SU-DHL-6 (cell line): Measurements from ENCODE around the gene SFSWAP.

Source experiments
- H2AFZ ChIP-seq: fragments of 200-600 bp; sonication (generic); 2 replicates; pipeline ENCODE4 v1.6.1; 2014; ENCODE audit warnings: low read depth, mild to moderate bottlenecking, moderate library complexity, mixed read lengths, antibody characterized with exemption, low read length; ENCODE audit not compliant: severe bottlenecking
- H3F3A ChIP-seq: fragments of 200-600 bp; shearing (Covaris generic); 2 replicates; pipeline ENCODE4 v1.6.0; 2016; ENCODE audit warnings: antibody characterized with exemption, mild to moderate bottlenecking; ENCODE audit not compliant: insufficient read depth
- H3K27ac ChIP-seq: fragments of 200-600 bp; sonication (generic); 2 replicates; pipeline ENCODE4 v1.5.1; 2016; ENCODE audit warnings: low read depth, mild to moderate bottlenecking, low read length, moderate library complexity, mixed read lengths
- H3K27me3 ChIP-seq: fragments of 200-600 bp; sonication (generic), shearing (Covaris generic); 2 replicates; pipeline ENCODE4 v1.6.0; 2014; ENCODE audit warnings: mild to moderate bottlenecking, low read length
- H3K36me3 ChIP-seq: fragments of 200-600 bp; sonication (generic); 2 replicates; pipeline ENCODE4 v1.6.1; 2014; ENCODE audit warnings: mild to moderate bottlenecking, low read length, mixed read lengths
- H3K4me2 ChIP-seq: fragments of 300-600, 200-600 bp; shearing (Covaris generic), sonication (generic); 2 replicates; pipeline ENCODE4 v1.6.0; 2014; ENCODE audit warnings: low read length, low read depth, mild to moderate bottlenecking; ENCODE audit not compliant: poor library complexity, severe bottlenecking
- H3K4me3 ChIP-seq: fragments of 200-600 bp; sonication (generic); 2 replicates; pipeline ENCODE4 v1.5.1; 2014; ENCODE audit warnings: antibody characterized with exemption, low read length, mild to moderate bottlenecking, mixed read lengths; ENCODE audit not compliant: insufficient read depth, poor library complexity, severe bottlenecking
- H3K79me2 ChIP-seq: fragments of 200-600 bp; sonication (generic); 2 replicates; pipeline ENCODE4 v1.6.1; 2014; ENCODE audit warnings: mild to moderate bottlenecking, low read length, moderate library complexity; ENCODE audit not compliant: insufficient read depth
- H3K9ac ChIP-seq: fragments of 200-600 bp; sonication (generic); 2 replicates; pipeline ENCODE4 v1.7.0; 2014; ENCODE audit warnings: mild to moderate bottlenecking, low read length
- H3K9me2 ChIP-seq: fragments of 200-600 bp; sonication (generic); replicated peaks from 2 replicates; pipeline ENCODE4 v1.6.1; 2014; ENCODE audit warnings: low read length; ENCODE audit not compliant: insufficient read depth
- H3K9me3 ChIP-seq: fragments of 200-600 bp; sonication (generic); 2 replicates; pipeline ENCODE4 v1.6.1; 2014; ENCODE audit warnings: low read length, mixed read lengths; ENCODE audit not compliant: insufficient read depth
- H4K20me1 ChIP-seq: fragments of 200-600 bp; sonication (generic); 2 replicates; pipeline ENCODE4 v1.6.1; 2014; ENCODE audit warnings: low read depth, mild to moderate bottlenecking, antibody characterized with exemption, low read length, moderate library complexity, mixed read lengths
- EZH2phosphoT487 ChIP-seq: fragments of 200-600 bp; sonication (generic), shearing (Covaris generic); conservative IDR thresholded peaks from 2 replicates; pipeline ENCODE4 v1.6.1; 2018; ENCODE audit warnings: mild to moderate bottlenecking, antibody characterized with exemption, low read length, moderate library complexity, mixed read lengths
- TF ChIP-seq, protein P1 (sequence below): fragments of 200-600 bp; sonication (generic); IDR thresholded peaks from one replicate; pipeline ENCODE4 v1.5.1; 2017; ENCODE audit warnings: antibody characterized with exemption, mild to moderate bottlenecking, low read length, moderate library complexity; ENCODE audit not compliant: insufficient read depth, poor library complexity, severe bottlenecking

Gene SFSWAP

DNA sequence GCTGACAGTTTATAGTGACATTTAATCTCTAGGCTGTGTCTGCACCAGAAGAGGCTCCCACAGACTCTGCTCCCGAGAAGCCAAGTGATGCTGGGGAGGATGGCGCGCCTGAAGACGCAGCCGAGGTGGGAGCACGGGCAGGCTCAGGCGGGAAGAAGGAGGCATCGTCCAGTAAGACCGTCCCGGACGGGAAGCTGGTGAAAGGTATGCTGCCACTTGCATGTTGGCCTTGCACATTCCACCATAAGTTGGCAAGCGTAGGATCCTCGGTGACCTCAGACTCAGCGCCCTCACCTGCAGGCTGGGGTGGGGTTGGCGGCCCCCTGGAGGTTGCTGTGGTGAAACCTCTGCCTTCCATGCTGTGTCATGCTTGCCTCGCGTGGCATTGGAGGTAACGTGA, 45.6 kb downstream of the SFSWAP start:
- no peaks in the 10 kb centered on the region for H3K79me2 ChIP-seq
- H3K9me2 ChIP-seq = no peaks in the 10 kb centered on the region
- H3K27me3 ChIP-seq = no peaks in the 10 kb centered on the region
- H3K4me2 ChIP-seq = no peak overlapping the region
- H3K9ac ChIP-seq = no peak overlapping the region
- H3F3A ChIP-seq = 0 out of 2 replicates have a peak, but pooled peaks cover 3% of the 10 kb centered on the region
- peaks cover 23% of the 10 kb centered on the region; the same call in 1 of the 2 replicates for H3K36me3 ChIP-seq
- H2AFZ ChIP-seq = no peak overlapping the region
- no peak overlapping the region for H3K27ac ChIP-seq
- H3K4me3 ChIP-seq = no peak overlapping the region
- H4K20me1 ChIP-seq = no peaks in the 10 kb centered on the region
- no peaks in the 10 kb centered on the region for H3K9me3 ChIP-seq
- TF ChIP-seq, protein P1, sequence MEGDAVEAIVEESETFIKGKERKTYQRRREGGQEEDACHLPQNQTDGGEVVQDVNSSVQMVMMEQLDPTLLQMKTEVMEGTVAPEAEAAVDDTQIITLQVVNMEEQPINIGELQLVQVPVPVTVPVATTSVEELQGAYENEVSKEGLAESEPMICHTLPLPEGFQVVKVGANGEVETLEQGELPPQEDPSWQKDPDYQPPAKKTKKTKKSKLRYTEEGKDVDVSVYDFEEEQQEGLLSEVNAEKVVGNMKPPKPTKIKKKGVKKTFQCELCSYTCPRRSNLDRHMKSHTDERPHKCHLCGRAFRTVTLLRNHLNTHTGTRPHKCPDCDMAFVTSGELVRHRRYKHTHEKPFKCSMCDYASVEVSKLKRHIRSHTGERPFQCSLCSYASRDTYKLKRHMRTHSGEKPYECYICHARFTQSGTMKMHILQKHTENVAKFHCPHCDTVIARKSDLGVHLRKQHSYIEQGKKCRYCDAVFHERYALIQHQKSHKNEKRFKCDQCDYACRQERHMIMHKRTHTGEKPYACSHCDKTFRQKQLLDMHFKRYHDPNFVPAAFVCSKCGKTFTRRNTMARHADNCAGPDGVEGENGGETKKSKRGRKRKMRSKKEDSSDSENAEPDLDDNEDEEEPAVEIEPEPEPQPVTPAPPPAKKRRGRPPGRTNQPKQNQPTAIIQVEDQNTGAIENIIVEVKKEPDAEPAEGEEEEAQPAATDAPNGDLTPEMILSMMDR = no peak
- no peak for TF ChIP-seq EZH2phosphoT487

DNA sequence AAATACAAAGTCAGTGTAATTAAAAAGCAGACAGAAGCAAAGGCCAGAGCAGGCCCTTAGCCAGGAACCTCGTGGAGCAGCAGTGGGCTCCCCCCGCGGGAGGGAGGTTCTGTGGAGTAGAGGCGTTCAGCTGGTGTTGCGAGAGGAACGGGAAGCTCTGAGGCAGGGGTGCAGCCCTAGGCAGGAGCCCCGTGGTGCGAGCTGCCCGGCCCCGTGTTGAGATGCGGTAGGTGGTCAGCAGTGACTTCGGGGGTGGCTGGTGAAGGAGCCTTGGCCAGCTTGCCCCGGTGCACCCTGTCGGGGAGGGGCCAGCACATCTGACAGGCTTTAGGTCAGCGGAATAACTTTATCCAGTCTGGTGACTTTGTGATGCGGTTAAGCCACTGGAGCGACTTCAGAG, 46.2 kb downstream of the SFSWAP start:
- no peak overlapping the region for H3K27ac ChIP-seq
- no peak overlapping the region for H3K4me2 ChIP-seq
- no peaks in the 10 kb centered on the region for H4K20me1 ChIP-seq
- no peak overlapping the region for H2AFZ ChIP-seq
- no peak overlapping the region for H3K4me3 ChIP-seq
- no peak for TF ChIP-seq EZH2phosphoT487
- TF ChIP-seq, protein P1 = no peak
- H3F3A ChIP-seq = 0 out of 2 replicates have a peak, but pooled peaks cover 3% of the 10 kb centered on the region
- no peaks in the 10 kb centered on the region for H3K9me3 ChIP-seq
- no peaks in the 10 kb centered on the region for H3K79me2 ChIP-seq
- H3K36me3 ChIP-seq = peaks cover 23% of the 10 kb centered on the region; the same call in 1 of the 2 replicates
- H3K27me3 ChIP-seq = no peaks in the 10 kb centered on the region
- no peaks in the 10 kb centered on the region for H3K9me2 ChIP-seq
- H3K9ac ChIP-seq = no peak overlapping the region

DNA sequence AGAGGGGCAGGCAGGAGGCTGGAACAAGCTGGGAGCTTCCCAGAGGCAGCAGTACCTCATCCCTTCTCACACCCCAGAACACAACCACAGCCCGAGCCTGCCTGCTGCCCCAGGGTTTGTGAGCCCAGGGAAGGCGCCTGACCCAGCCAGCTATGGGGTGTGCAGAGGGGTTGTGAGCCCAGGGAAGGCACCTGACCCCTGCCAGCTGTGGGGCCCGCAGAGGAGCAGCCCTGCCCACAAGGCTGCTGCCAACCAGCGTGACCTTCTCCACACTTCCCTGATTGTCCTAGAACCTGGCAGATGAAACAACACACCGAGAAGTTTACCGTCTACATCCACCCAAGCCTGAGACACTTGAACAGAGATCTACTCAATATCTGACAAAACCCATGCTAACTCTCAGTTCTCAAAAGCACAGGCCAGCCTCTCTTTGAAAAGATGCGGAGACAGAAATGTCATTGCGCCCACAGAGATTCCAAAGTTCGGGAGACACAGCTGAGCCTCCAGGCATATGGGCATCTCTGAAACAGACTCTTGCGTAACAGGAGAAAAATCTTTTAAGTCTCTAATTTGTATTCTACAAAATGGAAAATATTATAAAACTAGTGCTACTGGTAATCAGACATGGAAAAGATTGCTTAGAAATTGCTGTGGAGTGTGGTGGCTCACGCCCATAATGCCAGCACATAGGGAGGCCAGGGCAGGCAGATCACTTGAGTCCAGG, 47.3 kb downstream of the SFSWAP start:
- Histone ChIP-seq H3K9ac (no peak overlapping the region), H3K36me3 (peaks cover 23% of the 10 kb centered on the region; the same call in 1 of the 2 replicates), H4K20me1 (no peaks in the 10 kb centered on the region)

More for the DNA sequence above, 47.3 kb downstream of the SFSWAP start:
- Histone ChIP-seq H3K4me2 (no peak overlapping the region), H2AFZ (no peak overlapping the region), H3K27ac (no peak overlapping the region), H3K79me2 (no peaks in the 10 kb centered on the region), H3K9me3 (no peaks in the 10 kb centered on the region), H3K4me3 (no peak overlapping the region), H3F3A (0 out of 2 replicates have a peak, but pooled peaks cover 3% of the 10 kb centered on the region), H3K9me2 (no peaks in the 10 kb centered on the region), H3K27me3 (no peaks in the 10 kb centered on the region)
- no peak for TF ChIP-seq EZH2phosphoT487
- TF ChIP-seq, protein P1 = no peak
